Brain microvascular endothelial cell (primary cell): ENCODE results near the gene TMTC1.

ENCODE experiments used
- DNase-seq: peaks from one replicate; pipeline ENCODE4 v3.0.0-alpha.2; 2020
- H3K27ac ChIP-seq: fragments of 250-450 bp; sonication (Bioruptor Pico); 2 replicates; pipeline ENCODE4 v1.5.1; 2020; ENCODE audit warnings: mild to moderate bottlenecking, moderate library complexity
- H3K27me3 ChIP-seq: fragments of 250-450 bp; sonication (Bioruptor Pico); replicated peaks from 2 replicates; pipeline ENCODE4 v1.5.1; 2020; ENCODE audit warnings: mild to moderate bottlenecking
- H3K36me3 ChIP-seq: fragments of 250-450 bp; sonication (Bioruptor Pico); replicated peaks from 2 replicates; pipeline ENCODE4 v1.5.1; 2020; ENCODE audit warnings: mild to moderate bottlenecking
- H3K4me3 ChIP-seq: 2 replicates; pipeline ENCODE4 v1.5.1; 2011; ENCODE audit warnings: low read depth, mild to moderate bottlenecking, control low read depth, low read length, moderate library complexity
- CTCF ChIP-seq: IDR thresholded peaks from 2 replicates; pipeline ENCODE4 v1.5.1; 2011; ENCODE audit warnings: low read depth, mild to moderate bottlenecking, moderate library complexity, low read length, control low read depth, inconsistent platforms; ENCODE audit errors: missing control alignments
- in situ Hi-C: cut with HindIII; loops from 2 replicates; pipeline ENCODE4 v1.10.0; 2017; ENCODE audit warnings: low sequenced_read_pairs, low pct_ligation_motif_present

The TMTC1 gene

GRCh38 chr12:29581631-29582030 lies 202.1 kb downstream of the TMTC1 start:
- peak overlapping the region; percentile 44 for H3K27ac ChIP-seq
- TF ChIP-seq CTCF: no peak
- peak; percentile 56 for DNase-seq

DNA sequence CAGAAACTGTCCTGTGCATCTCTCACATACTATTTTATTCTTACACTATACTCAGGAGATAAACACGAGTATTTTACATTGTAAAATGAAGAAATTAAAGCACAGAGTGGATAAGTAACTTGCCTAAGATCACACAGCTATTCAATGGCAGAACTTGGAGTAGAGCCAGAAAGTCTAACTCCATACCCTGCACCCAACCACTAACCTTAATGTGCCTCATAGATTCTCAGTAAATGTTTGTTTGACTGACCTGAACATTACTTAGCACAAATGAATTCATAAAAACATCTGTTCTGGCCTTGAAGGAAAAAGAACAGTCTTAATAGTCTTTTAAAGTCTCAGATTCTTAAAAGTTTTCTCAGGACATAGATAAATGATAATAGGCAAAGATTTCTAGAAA lies 202.8 kb downstream of the TMTC1 start:
- H3K4me3 ChIP-seq: no peak overlapping the region
- in situ Hi-C loops: no loop called here
- TF ChIP-seq CTCF: no peak
- H3K27me3 ChIP-seq: no peaks in the 10 kb centered on the region
- H3K36me3 ChIP-seq: no peaks in the 10 kb centered on the region
- peak overlapping the region; percentile 44 for H3K27ac ChIP-seq
- no peak for DNase-seq

More at GRCh38 chr12:29581631-29582030, 202.1 kb downstream of the TMTC1 start:
- Histone ChIP-seq H3K4me3 (no peak overlapping the region), H3K36me3 (no peaks in the 10 kb centered on the region), H3K27me3 (no peaks in the 10 kb centered on the region)
- in situ Hi-C loops: no loop called here

DNA sequence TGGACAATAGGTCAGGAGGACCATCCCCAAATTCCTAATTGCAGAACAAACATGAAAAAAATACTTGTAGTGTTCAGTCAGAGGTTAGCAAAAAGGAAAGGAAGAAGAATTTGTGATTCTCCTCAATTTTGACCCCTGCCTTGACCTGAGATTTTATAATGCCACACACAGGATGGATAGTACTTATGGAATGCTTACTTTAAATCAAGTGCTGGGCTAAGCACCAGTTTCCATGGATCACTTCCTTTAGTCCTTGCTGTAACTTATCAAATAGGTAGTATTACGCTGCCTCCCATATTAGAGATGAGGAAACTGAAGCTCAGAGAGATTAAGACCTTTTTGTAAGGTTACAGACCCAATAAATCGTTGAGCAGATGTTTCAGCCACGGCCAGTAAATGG lies 205.0 kb downstream of the TMTC1 start:
- Histone ChIP-seq H3K27me3 (no peaks in the 10 kb centered on the region), H3K4me3 (no peak overlapping the region), H3K36me3 (no peaks in the 10 kb centered on the region), H3K27ac (no peak overlapping the region)
- in situ Hi-C loops: no loop called here
- DNase-seq: no peak
- TF ChIP-seq CTCF: no peak

- Histone ChIP-seq H3K27me3 (no peaks in the 10 kb centered on the region), H3K36me3 (no peaks in the 10 kb centered on the region), H3K27ac (no peak overlapping the region), H3K4me3 (no peak overlapping the region)
- no peak for TF ChIP-seq CTCF
- no peak for DNase-seq
- in situ Hi-C loops: no loop called here
Observed at GRCh38 chr12:29578070-29578469, 205.7 kb downstream of the TMTC1 start.

DNA sequence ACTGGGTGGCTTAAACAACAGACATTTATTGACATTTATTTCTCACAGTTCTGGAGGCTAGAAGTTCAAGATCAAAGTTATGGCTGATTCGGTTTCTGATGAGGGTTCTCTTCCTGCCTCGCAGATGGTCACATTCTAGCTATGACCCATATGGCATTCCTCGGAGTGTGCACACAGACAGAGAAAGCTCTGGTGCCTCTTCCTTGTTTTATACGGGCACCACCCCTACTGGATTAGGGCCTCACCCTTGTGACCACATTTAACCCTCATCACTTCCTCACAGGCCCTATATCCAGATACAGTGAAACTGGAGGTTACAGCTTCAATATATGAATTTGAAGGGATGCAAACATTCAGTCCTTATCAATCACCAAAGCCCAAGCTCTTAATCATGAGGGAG lies 209.2 kb downstream of the TMTC1 start:
- no peak overlapping the region for H3K4me3 ChIP-seq
- no peak for TF ChIP-seq CTCF
- DNase-seq: no peak
- no peaks in the 10 kb centered on the region for H3K36me3 ChIP-seq
- no peak overlapping the region for H3K27ac ChIP-seq
- in situ Hi-C loops: no loop called here
- H3K27me3 ChIP-seq: no peaks in the 10 kb centered on the region

- in situ Hi-C loops: no loop called here
- no peak for TF ChIP-seq CTCF
- Histone ChIP-seq H3K27ac (no peak overlapping the region), H3K36me3 (no peaks in the 10 kb centered on the region), H3K27me3 (no peaks in the 10 kb centered on the region), H3K4me3 (no peak overlapping the region)
- DNase-seq: no peak
Observed at GRCh38 chr12:29572938-29573337, 210.8 kb downstream of the TMTC1 start.
